H9 (cell line): ENCODE data around the gene DGKB. TPM values are rescaled to one million over a fixed set of nuclear protein-coding genes. Genes with fewer than 3 reads are reported as not detected.

Experiments
- DNase-seq: peaks from one replicate; pipeline ENCODE4 v3.0.0-alpha.2; 2017
- H2AFZ ChIP-seq: one replicate; pipeline ENCODE4 v1.6.1; 2013; ENCODE audit warnings: mild to moderate bottlenecking, low read length, control low read depth, moderate library complexity
- H2AK5ac ChIP-seq: 2 replicates; pipeline ENCODE4 v1.6.1; 2013; ENCODE audit warnings: low read length, control low read depth, mixed read lengths; ENCODE audit not compliant: insufficient read length
- H2BK120ac ChIP-seq: one replicate; pipeline ENCODE4 v1.6.1; 2013; ENCODE audit warnings: low read depth, mild to moderate bottlenecking, low read length, control low read depth, inconsistent platforms; ENCODE audit not compliant: poor library complexity, severe bottlenecking
- H2BK12ac ChIP-seq: 2 replicates; pipeline ENCODE4 v1.6.1; 2013; ENCODE audit warnings: low read length, control low read depth, mixed read lengths, low read depth; ENCODE audit not compliant: insufficient read length
- H2BK15ac ChIP-seq: 2 replicates; pipeline ENCODE4 v1.6.1; 2013; ENCODE audit warnings: low read depth, low read length, control low read depth
- H2BK20ac ChIP-seq: one replicate; pipeline ENCODE4 v1.6.1; 2013; ENCODE audit warnings: low read depth, mild to moderate bottlenecking, low read length, control low read depth, inconsistent platforms; ENCODE audit not compliant: poor library complexity, severe bottlenecking
- H2BK5ac ChIP-seq: 2 replicates; pipeline ENCODE4 v1.6.1; 2013; ENCODE audit warnings: low read length, control low read depth, mixed read lengths; ENCODE audit not compliant: insufficient read length
- H3K14ac ChIP-seq: 2 replicates; pipeline ENCODE4 v1.6.1; 2013; ENCODE audit warnings: low read length, control low read depth; ENCODE audit not compliant: insufficient read depth
- H3K18ac ChIP-seq: 2 replicates; pipeline ENCODE4 v1.6.1; 2013; ENCODE audit warnings: low read depth, mild to moderate bottlenecking, mixed read lengths, low read length, control low read depth; ENCODE audit not compliant: insufficient read length
- H3K23ac ChIP-seq: 2 replicates; pipeline ENCODE4 v1.6.1; 2013; ENCODE audit warnings: low read length, control low read depth, mixed read lengths, low read depth; ENCODE audit not compliant: insufficient read length
- H3K23me2 ChIP-seq: 2 replicates; pipeline ENCODE4 v1.6.1; 2013; ENCODE audit warnings: low read depth, mild to moderate bottlenecking, mixed read lengths, low read length, control low read depth; ENCODE audit not compliant: insufficient read length, poor library complexity, severe bottlenecking
- H3K27ac ChIP-seq: 2 replicates; pipeline ENCODE4 v1.5.1; 2013; ENCODE audit warnings: low read length, control low read depth, mixed read lengths, low read depth; ENCODE audit not compliant: insufficient read length
- H3K27me3 ChIP-seq: 2 replicates; pipeline ENCODE4 v1.6.1; 2013; ENCODE audit warnings: low read length, control low read depth, inconsistent platforms; ENCODE audit not compliant: insufficient read depth
- H3K4ac ChIP-seq: 2 replicates; pipeline ENCODE4 v1.6.1; 2013; ENCODE audit warnings: low read depth, mild to moderate bottlenecking, control low read depth, inconsistent platforms, low read length, moderate library complexity
- H3K4me1 ChIP-seq: 2 replicates; pipeline ENCODE4 v1.6.1; 2013; ENCODE audit warnings: low read length, control low read depth, inconsistent platforms; ENCODE audit not compliant: insufficient read depth
- H3K4me2 ChIP-seq: 2 replicates; pipeline ENCODE4 v1.6.1; 2013; ENCODE audit warnings: low read length, control low read depth, mixed read lengths; ENCODE audit not compliant: insufficient read length, insufficient read depth
- H3K56ac ChIP-seq: 2 replicates; pipeline ENCODE4 v1.6.1; 2013; ENCODE audit warnings: low read depth, mild to moderate bottlenecking, mixed read lengths, low read length, control low read depth; ENCODE audit not compliant: insufficient read length
- H3K79me1 ChIP-seq: 2 replicates; pipeline ENCODE4 v1.6.1; 2013; ENCODE audit warnings: low read depth, mild to moderate bottlenecking, moderate library complexity, low read length, control low read depth, inconsistent platforms; ENCODE audit not compliant: insufficient read depth, poor library complexity, severe bottlenecking
- H3K79me2 ChIP-seq: 2 replicates; pipeline ENCODE4 v1.6.1; 2013; ENCODE audit warnings: low read length, control low read depth, inconsistent platforms; ENCODE audit not compliant: insufficient read depth
- H3K9ac ChIP-seq: 2 replicates; pipeline ENCODE4 v1.6.1; 2013; ENCODE audit warnings: low read length, control low read depth, mixed read lengths; ENCODE audit not compliant: insufficient read length; ENCODE audit errors: extremely low read depth
- H3K9me3 ChIP-seq: one replicate; pipeline ENCODE4 v1.6.1; 2013; ENCODE audit warnings: low read depth, low read length, inconsistent platforms; ENCODE audit not compliant: control insufficient read depth
- H3T11ph ChIP-seq: one replicate; pipeline ENCODE4 v1.6.1; 2013; ENCODE audit warnings: mild to moderate bottlenecking, low read length, control low read depth, inconsistent platforms
- H4K20me1 ChIP-seq: one replicate; pipeline ENCODE4 v1.6.1; 2013; ENCODE audit not compliant: control insufficient read depth, insufficient read length, insufficient read depth
- H4K5ac ChIP-seq: 2 replicates; pipeline ENCODE4 v1.6.1; 2013; ENCODE audit warnings: low read depth, mild to moderate bottlenecking, mixed read lengths, low read length, control low read depth; ENCODE audit not compliant: insufficient read length
- H4K8ac ChIP-seq: replicated peaks from 2 replicates; pipeline ENCODE4 v1.6.1; 2013; ENCODE audit warnings: low read length, control low read depth, mixed read lengths, low read depth; ENCODE audit not compliant: insufficient read length
- H4K91ac ChIP-seq: 2 replicates; pipeline ENCODE4 v1.6.1; 2013; ENCODE audit warnings: low read depth, mild to moderate bottlenecking, moderate library complexity, mixed read lengths, low read length, control low read depth; ENCODE audit not compliant: insufficient read length
- H3K27ac Mint-ChIP-seq, 3 experiments: 2 replicates in 2 of 3; 3 replicates in 1 of 3; pipeline ENCODE4 v1.8.0; 2020 to 2021; ENCODE audit warnings: mixed read lengths in 3 of 3, mild to moderate bottlenecking in 1 of 3, moderate library complexity in 1 of 3
- H3K27me3 Mint-ChIP-seq: 2 replicates; pipeline ENCODE4 v1.8.0; 2021; ENCODE audit warnings: low read depth, mild to moderate bottlenecking, moderate library complexity, mixed read lengths
- H3K36me3 Mint-ChIP-seq, 3 experiments: 2 replicates in 2 of 3; 3 replicates in 1 of 3; pipeline ENCODE4 v1.8.0; 2020 to 2021; ENCODE audit warnings: low read depth in 3 of 3, mixed read lengths in 3 of 3; ENCODE audit not compliant: insufficient read depth in 1 of 3
- H3K4me1 Mint-ChIP-seq, 2 experiments: 2 replicates each; pipeline ENCODE4 v1.8.0; 2020; ENCODE audit warnings: mixed read lengths in 2 of 2
- H3K4me3 Mint-ChIP-seq, 2 experiments: 2 replicates in 1 of 2; 3 replicates in 1 of 2; pipeline ENCODE4 v1.8.0; 2020 to 2021; ENCODE audit warnings: mild to moderate bottlenecking in 2 of 2, mixed read lengths in 2 of 2, moderate library complexity in 1 of 2
- H3K9me3 Mint-ChIP-seq, 2 experiments: 2 replicates in 1 of 2; 3 replicates in 1 of 2; pipeline ENCODE4 v1.8.0; 2020; ENCODE audit warnings: mild to moderate bottlenecking in 2 of 2, mixed read lengths in 2 of 2, moderate library complexity in 1 of 2
- WGBS: extraction: QIAGEN DNeasy Blood & Tissue Kit; methylation state at CpG from one replicate; pipeline ENCODE4 v1.1.7; 2013; ENCODE audit warnings: missing lambda C conversion rate, low lambda C conversion rate, mixed read lengths; ENCODE audit not compliant: insufficient read length; ENCODE audit errors: extremely low coverage; 5-methylcytosine and 5-hydroxymethylcytosine counted together
- total RNA-seq: library from RNA; stranded (reverse); gene quantifications from 2 replicates; pipeline ENCODE4 v1.2.1, GENCODE V29; 2021
- TF ChIP-seq, protein P1 (sequence below): fragments of 200-600 bp; sonication (generic); conservative IDR thresholded peaks from 3 replicates; pipeline ENCODE4 v1.8.0; 2021; ENCODE audit warnings: antibody characterized with exemption, mild to moderate bottlenecking

Gene DGKB
- total RNA-seq, 1 experiment from 2014 or later: 0.26 TPM

DNA sequence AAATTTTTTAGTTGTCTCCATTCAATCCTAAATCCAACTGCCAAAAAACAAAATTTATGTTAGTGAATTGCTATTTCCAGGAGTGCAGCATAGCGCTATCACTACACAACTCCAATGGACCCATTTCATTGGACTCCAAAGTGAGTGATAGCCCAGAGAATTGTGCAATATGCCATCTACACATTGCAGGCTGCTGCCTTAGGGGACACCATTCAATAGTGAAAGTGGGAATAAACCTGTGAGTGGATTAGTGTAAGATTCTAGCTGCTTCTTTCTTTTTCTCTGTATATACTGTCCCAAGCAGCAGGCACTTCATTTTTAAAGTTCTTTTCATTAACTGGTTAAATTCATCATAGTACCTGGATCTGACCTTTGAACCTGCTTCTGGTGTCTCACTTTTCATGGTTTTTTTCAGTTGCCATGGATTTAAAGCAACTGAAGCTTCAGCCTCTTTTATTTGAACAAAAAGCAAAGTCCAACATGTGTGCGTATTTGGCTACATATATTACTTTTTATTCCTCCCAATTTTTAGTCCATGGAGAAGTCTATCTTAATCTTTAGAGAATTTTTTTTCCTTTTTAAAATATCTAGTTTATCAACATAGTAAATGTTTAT is 97.3 kb downstream of the DGKB start:
- H3K9me3 Mint-ChIP-seq: no peaks in the 10 kb centered on the region

More for the DNA sequence above, 97.3 kb downstream of the DGKB start:
- H3K79me2 ChIP-seq: no peaks in the 10 kb centered on the region
- H3K27ac ChIP-seq: no peak overlapping the region
- H3K9me3 ChIP-seq: no peaks in the 10 kb centered on the region
- H3K23me2 ChIP-seq: no peaks in the 10 kb centered on the region
- H3K27me3 ChIP-seq: no peaks in the 10 kb centered on the region
- no peak overlapping the region for H3K27ac Mint-ChIP-seq
- no peak overlapping the region for H3T11ph ChIP-seq
- H2BK5ac ChIP-seq: no peak overlapping the region
- H3K4me2 ChIP-seq: no peak overlapping the region
- no peak overlapping the region for H2AFZ ChIP-seq
- no peak overlapping the region for H2BK20ac ChIP-seq
- H3K27me3 Mint-ChIP-seq: no peaks in the 10 kb centered on the region
- no peak overlapping the region for H3K56ac ChIP-seq
- no peaks in the 10 kb centered on the region for H3K4me1 ChIP-seq
- no peaks in the 10 kb centered on the region for H4K20me1 ChIP-seq
- no peak overlapping the region for H4K5ac ChIP-seq
- H2BK15ac ChIP-seq: no peak overlapping the region
- no peak overlapping the region for H2BK120ac ChIP-seq
- no peaks in the 10 kb centered on the region for H3K4me1 Mint-ChIP-seq
- H4K91ac ChIP-seq: no peak overlapping the region
- TF ChIP-seq, protein P1, sequence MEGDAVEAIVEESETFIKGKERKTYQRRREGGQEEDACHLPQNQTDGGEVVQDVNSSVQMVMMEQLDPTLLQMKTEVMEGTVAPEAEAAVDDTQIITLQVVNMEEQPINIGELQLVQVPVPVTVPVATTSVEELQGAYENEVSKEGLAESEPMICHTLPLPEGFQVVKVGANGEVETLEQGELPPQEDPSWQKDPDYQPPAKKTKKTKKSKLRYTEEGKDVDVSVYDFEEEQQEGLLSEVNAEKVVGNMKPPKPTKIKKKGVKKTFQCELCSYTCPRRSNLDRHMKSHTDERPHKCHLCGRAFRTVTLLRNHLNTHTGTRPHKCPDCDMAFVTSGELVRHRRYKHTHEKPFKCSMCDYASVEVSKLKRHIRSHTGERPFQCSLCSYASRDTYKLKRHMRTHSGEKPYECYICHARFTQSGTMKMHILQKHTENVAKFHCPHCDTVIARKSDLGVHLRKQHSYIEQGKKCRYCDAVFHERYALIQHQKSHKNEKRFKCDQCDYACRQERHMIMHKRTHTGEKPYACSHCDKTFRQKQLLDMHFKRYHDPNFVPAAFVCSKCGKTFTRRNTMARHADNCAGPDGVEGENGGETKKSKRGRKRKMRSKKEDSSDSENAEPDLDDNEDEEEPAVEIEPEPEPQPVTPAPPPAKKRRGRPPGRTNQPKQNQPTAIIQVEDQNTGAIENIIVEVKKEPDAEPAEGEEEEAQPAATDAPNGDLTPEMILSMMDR: no peak
- no peak overlapping the region for H3K4me3 Mint-ChIP-seq
- no peak overlapping the region for H3K4ac ChIP-seq
- H3K18ac ChIP-seq: no peak overlapping the region
- DNase-seq: no peak
- WGBS: no CpG with 5 or more reads among the region's 2 CpGs
- no peak overlapping the region for H3K9ac ChIP-seq
- no peak overlapping the region for H2AK5ac ChIP-seq
- H4K8ac ChIP-seq: no peak overlapping the region
- H3K36me3 Mint-ChIP-seq: no peaks in the 10 kb centered on the region; a peak in 1 of 7 replicates
- no peaks in the 10 kb centered on the region for H3K79me1 ChIP-seq
- H3K14ac ChIP-seq: no peak overlapping the region
- H3K23ac ChIP-seq: no peak overlapping the region
- H2BK12ac ChIP-seq: no peak overlapping the region
